HG02840 (cell line): ENCODE data around the gene RPS21.

ENCODE experiments used
- ATAC-seq: cut with Tn5 transposase; IDR thresholded peaks from one replicate; pipeline ENCODE4 v1.9.1; 2021; ENCODE audit warnings: mild to moderate bottlenecking, moderate library complexity, moderate number of reproducible peaks; ENCODE audit not compliant: unreplicated experiment, low FRiP score

The RPS21 gene

GRCh38 chr20:62393830-62394229 is 6.9 kb downstream of the RPS21 start:
- no peak for ATAC-seq

- no peak for ATAC-seq
Observed at GRCh38 chr20:62394248-62395245, 7.6 kb downstream of the RPS21 start.

- no peak for ATAC-seq
Observed at GRCh38 chr20:62395311-62396242, 8.7 kb downstream of the RPS21 start.

GRCh38 chr20:62396367-62397239 is 9.7 kb downstream of the RPS21 start:
- ATAC-seq = no peak

GRCh38 chr20:62398120-62398821 is 11.4 kb downstream of the RPS21 start:
- ATAC-seq = no peak

GRCh38 chr20:62400021-62400420 is 13.1 kb downstream of the RPS21 start:
- no peak for ATAC-seq

GRCh38 chr20:62400541-62400940 is 13.6 kb downstream of the RPS21 start:
- no peak for ATAC-seq

GRCh38 chr20:62401331-62401779 is 14.5 kb downstream of the RPS21 start:
- ATAC-seq = no peak

GRCh38 chr20:62402456-62403150 is 15.7 kb downstream of the RPS21 start:
- no peak for ATAC-seq

- no peak for ATAC-seq
Observed at GRCh38 chr20:62403331-62403730, 16.4 kb downstream of the RPS21 start.

- no peak for ATAC-seq
Observed at GRCh38 chr20:62404112-62404665, 17.3 kb downstream of the RPS21 start.

- ATAC-seq = no peak
Observed at GRCh38 chr20:62404761-62405107, 17.8 kb downstream of the RPS21 start.

- ATAC-seq = no peak
Observed at GRCh38 chr20:62405108-62405980, 18.4 kb downstream of the RPS21 start.

GRCh38 chr20:62405981-62406513 is 19.1 kb downstream of the RPS21 start:
- ATAC-seq = no peak

GRCh38 chr20:62406635-62407176 is 19.8 kb downstream of the RPS21 start:
- peak; percentile 8 for ATAC-seq

- ATAC-seq = peak; percentile 80
Observed at GRCh38 chr20:62407221-62407992, 20.5 kb downstream of the RPS21 start, which contains the start of gene CABLES2. TSS of gene CABLES2 (minus strand) at chr20:62407285. CDS start at chr20:62407276, 9 bp downstream.
